Epidermal melanocyte (primary cell): ENCODE data around the gene ZNF385B.
"Not testable (repeated sequence)": the region's sequence is repeated elsewhere in the genome, so short reads cannot be mapped to it uniquely, and the experiment has no call there.

Experiments used
- DNase-seq: peaks from one replicate; pipeline ENCODE4 v3.0.0; 2011; ENCODE audit warnings: low spot score; ENCODE audit not compliant: insufficient read length

The ZNF385B gene

DNA sequence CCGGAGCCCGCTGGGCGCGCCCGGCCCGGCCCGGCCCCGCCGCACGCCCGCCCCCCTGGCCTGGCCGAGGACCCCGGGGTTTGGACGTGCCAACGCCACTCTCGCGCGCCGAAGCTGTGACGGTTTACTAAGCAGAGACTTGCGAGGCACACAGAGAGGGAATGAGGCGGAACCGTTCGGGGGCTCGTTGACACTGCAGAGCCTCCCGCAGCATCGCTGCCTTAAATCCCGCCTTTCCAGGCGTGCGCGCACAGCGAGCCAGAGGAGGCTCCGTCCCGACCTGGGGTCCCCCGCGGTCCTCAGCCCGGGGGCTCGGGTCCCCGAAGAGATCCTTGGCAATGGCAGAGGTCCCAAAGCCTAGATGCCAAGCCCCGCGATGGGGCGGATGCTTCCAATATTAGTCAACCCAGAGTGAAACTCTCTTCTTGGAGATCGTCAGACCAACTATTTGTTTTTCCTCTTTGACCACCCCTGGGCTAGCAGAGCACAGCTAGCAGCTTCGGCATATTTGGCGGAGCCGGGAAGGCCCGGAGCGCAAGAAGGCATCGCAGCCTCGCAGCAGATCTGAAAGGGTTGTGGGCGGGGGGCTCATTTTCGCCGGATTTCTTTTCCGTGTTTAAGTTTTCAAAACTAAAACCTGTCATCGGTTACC, at the start of gene ZNF385B:
Gene ZNF385B, minus strand, starts transcription at position 197 of the 652 bp plus-strand sequence.
- no peak for DNase-seq

DNA sequence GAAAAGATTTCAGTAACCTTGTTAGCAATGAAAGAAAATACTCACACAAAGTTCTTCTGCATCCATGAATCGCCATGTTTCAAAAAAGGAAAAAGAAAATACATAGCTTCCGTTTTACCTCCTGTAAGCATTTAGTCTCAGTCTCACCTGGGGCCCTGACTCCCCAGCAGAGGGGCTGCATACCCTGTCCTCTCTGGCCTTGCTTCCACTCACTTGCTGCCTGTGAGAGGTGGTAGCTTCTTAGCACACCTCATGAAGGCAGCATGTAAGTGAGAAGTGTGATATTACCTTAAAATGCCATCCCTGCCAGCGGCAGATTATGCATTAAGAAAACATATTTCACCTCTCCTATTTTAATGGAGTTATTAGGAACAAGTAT, 49.3 kb upstream of the ZNF385B start:
- no peak for DNase-seq

DNA sequence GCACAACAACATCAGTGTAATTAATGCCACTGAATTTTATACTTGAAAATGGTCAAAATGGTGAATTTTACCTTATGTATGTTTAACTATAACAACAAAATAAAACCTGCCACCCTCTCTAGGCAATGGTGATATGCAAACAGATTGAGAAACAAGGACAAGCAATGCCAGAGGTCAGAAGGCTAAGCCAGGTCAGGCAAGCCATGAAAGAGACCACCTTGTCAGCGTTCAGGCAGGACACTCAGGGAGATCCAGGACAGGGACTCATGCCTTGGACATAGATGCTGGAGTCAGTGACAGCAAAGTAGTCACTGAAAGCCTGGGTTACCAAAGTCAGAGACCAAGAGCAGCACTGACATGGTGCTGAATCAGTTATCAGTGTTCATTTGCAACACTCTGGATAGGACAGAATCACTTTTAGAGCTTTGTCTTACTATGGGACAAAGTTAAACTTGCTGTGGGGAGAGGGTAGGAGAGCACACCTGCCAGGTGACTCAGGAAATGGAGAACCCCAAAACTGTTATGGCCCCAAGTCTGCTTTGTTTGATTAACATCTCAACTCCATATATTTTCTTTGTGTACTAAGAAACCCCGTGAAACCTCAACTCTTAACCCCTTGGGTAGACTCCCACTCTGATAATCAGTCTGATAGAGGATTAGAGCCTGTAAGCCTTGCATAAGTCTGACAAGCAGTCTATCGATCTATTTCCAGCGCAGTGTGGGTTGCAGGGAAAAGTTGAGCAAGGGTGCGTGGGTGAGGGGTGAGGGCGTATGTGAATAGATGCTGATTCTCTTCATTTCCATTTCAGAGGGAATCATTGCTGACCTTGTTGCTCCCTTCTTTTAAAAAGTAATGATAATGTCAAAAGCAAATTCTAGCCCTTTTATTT, 48.7 kb upstream of the ZNF385B start:
- DNase-seq, result no peak

DNA sequence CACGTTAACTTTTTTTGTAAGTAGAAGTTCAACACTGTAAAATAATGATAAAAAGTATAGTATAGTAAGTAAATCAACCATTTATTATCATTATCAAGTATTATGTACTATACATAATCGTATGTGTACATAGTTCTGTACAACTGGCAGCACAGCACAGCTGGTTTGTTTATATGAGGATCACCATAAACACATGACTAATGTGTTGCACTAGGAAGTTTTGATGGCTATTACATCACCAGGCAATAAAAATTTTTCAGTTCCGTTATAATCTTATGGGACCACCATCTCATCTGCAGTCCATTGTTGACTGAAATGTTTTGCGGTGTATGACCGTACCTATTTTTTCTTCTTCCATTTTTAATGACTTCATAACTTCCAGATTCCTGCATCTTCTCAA, 39.2 kb upstream of the ZNF385B start:
- DNase-seq, result no peak

DNA sequence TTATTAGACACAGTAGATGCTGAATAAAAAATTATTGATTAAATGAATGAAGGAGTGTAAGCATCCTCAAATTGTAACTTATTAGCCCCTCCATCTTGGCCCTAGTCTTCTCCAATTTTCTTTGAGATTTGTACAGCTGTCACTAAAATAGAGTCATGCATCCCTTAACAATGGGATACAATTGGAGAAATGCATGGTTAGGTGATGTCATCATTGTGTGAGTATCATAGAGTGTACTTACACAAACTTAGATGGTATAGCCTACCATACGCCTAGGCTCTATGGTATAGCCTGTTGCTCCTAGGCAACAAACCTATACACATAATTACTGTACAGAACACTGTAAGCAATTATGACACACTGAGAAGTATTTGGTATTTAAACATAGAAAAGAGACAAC, 38.3 kb upstream of the ZNF385B start:
- no peak for DNase-seq

DNA sequence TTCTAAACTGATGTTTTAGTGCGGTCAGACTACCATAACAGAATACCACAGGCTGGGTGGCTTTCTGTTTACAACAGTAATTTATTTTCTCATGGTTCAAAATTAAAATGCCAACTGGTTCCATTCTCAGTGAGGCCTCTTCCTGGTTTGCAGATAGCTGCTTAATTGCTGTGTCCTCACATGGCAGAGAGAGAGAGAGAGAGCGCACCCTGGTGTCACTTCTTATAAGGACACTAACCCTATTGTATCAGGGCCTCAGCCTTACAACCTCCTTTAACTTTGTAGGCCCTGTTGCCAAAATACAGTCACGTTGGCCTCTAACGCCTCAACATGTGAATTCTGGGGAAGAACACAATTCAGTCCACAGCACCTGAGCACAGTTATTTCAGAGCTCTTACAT, 37.5 kb upstream of the ZNF385B start:
- no peak for DNase-seq

DNA sequence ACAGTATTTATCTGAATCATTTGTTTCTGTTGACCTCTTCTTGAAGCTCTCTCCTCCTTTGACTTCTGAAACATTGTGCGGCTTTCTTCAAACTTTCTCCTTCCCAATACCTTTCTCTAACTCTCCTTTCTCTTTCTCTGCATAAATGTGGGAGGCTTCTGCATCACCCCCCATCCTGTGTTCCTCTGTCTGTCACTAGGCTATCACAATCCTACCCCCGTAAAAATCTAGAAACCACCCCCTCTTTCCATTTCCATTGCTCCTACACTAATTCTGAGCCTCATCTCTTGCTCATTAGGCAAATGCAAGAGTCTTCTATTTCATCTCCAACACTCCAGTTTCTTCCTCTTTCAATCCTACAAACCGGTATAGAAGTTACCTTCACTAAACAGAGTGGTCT, 32.2 kb upstream of the ZNF385B start:
- DNase-seq, result no peak

DNA sequence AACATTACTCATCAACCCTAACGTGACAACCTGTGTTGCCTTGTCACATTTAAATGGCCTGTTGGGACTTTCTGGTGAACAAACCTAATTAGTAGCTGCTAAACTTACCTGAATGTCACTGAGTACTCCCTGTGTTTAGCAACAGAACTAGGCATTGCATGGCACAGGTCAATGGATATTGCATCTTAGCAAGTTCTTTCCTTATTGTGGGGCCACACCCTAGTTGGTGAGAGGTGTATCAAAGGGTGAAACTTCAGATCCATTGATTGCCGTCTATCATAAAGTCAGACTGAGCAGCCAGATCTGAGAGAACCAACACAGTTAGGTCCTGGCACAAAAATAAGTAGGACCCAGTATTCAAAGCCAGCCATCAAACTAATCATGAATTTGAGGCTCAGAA, 29.8 kb upstream of the ZNF385B start:
- no peak for DNase-seq

DNA sequence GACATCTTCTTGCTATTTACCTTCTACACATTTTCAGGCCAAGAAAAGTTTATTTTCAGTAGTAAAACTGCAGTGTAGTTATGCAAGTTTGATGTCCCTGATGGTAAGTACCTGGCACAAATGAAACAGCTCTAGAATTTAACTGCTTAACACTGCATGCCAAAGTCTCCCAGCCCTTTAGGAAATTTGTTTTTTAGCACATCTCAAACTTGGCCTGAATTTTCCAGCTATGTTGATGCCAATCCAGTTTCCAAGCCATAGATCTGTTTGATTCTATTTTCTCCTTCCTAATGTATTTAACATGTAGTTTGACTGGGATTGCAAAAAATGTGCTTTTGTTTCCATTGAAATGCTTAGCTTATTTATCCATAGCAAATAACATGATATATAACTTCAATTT, 29.3 kb upstream of the ZNF385B start:
- DNase-seq, result no peak

DNA sequence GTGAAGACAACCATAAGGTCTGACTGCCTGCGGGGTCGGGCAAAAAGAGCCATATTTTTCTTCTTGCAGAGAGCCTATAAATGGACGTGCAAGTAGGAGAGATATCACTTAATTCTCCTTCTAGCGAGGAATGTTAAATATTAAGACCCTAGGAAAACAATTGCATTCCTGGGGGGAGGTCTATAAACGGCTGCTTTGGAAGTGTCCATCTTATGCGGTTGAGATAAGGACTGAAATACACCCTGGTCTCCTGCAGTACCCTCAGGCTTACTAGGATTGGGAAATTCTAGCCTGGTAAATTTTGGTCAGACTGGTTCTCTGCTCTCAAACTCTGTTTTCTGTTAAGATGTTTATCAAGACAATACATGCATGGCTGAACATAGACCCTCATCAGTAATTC, 27.2 kb upstream of the ZNF385B start:
- DNase-seq, result not testable (repeated sequence)

DNA sequence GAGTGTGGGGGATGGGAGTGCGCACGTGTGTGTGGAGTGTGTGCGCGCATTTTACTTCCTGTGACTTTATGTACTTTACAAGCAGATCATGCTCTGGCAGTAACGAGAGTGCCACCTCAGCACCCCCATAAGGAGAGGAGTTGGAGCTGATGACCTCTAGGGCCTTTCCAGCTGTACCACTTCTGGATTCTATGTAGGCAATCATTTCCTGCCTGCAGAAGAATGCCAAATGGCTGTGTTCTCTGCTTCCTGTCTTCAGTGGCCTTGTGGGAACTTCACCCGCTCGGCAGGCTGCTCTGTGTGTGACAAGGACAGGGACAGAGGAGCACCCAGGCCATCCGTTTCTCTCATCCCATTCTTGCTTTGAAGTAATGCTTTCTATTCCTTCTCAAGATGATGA, 22.8 kb upstream of the ZNF385B start:
- DNase-seq, result no peak

DNA sequence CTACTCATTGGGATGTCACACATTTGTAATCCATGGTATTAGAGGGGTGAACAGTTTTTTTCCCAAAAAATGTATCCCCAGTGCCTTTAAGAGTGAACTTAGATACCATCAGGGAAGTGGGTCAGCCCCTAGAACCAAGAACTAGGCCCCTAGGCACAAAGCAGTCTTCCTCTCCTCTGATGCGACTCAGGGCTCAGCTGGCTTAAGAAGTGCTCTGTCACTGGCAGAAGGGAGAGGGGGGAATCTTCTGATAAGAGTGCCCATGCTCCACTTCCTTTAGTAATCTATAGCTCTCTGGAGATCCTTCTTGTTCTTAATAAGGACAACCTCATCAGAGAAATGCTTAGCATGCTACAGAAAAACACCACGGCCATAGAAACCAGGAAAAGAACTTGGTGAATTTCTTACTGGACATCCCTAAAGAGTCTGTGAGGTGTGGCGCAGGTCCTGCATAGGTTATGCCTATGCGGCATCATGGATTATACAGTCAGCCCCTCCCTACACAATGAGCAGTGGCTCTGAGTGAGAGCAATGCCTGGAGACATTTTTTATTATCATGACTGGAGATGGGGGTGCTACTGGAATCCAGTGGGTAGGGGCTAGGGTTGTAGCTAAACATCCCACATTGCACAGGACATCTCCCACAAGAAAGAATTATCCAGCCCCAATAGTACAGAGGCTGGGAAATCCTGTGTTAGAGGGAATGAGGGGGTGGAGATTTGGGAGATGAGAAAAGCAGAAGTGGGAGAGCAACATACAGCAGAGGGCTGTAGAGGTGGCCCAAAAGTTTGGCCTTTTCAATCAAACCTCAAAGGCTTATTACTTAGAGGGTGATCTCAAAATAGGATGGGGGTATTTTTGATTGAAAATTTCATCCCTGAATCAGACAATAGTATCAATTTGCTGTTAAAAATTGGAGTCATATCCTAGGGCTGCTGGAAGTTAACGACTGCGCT, 21.7 kb upstream of the ZNF385B start:
- DNase-seq, result no peak

DNA sequence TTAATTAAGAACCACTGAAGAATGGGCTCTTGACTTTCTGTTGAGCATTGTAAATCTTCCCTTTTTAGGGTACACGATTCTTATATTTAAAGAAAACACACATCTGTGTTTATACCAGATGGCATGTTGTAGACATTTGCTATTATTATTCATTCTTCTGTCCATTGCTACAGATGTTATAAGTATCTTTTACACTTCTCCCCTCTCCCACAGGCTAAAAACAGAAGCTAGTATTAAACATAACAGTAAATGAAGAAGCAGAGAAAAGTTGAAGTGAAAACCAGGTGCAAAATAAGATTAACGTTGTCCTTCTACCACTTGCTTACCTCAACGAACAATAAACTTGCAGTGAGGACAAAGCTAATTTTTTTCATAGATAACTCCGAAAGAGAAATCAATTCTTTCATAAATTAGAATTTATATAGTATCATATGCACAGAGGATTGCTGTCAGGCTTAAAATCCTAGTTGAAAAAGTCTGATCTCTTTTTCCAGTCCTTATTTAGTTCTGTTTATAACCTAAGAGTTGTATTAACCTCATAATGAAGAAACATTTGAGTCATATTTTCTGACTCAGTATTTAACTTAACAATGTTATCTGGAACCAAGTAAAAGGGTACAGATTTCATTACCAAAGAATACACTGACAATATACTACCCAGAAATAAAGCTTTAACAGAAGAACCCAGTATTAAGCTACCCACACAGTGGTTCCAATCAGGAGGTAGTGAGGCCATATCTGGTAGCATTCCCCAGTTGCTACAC, 16.4 kb upstream of the ZNF385B start:
- DNase-seq, result no peak

DNA sequence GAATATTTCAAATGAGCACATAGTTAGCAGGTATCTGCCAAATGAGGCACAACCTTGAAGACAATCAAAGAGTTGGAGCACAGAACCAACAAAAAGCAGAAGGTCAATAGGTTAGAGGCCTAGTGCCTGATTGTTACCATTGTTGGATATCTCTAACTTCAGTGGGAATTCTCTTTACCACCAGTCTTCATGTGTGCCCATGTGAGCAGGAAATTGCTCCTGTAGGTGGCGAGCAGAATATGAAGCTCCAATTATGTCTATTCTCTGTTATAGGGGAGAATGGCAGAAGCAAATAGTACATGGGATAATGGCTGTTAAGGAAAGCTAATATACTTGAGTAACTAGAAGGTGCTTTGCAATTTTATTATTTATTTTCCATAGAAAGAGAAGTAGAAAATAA, 14.9 kb upstream of the ZNF385B start:
- DNase-seq, result no peak

DNA sequence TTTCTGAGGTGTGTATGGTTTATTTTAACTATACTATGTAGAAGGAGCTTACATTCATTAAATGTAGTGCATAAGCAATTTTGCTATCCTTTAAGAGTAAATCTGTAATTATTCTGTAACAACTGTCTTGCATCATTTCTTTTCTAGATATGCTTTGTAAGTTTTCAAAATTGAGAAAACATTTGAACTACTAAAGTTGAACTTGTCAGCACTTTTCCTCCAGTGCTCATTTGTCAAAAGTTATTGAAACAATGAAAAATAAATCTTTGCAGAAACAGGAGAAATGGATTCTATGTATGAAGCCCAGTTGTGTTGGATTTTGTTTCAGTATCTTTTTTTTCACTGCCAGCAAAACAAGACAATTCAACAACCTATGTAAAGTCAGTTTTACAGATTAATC, 14.5 kb upstream of the ZNF385B start:
- DNase-seq, result no peak

DNA sequence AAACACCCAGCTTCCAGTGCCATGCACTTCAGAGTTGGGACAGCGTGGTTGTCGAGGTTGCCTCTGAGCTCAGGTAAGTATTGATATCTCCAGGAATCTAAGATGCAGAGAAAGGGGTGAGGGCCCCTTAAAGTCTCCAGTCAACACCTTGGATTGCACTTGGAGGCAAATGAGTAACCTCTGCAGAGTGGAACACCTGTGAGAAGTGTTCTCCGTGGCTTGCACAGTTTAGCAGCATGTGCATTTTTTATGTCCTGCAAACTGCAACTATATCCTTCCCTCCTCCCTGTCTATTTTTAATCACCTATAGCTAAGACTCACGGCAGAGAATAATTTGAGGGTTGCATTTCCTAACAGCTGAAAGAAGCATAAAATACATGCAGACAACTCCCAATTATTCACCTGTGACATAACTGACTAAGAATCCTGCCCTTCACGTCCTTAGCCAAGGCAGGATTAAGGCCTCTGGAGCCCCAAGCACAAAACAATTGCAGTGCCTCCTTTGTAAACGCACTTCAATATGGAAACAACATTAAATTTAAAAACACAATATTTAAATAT, 1.6 kb upstream of the ZNF385B start:
- no peak for DNase-seq

DNA sequence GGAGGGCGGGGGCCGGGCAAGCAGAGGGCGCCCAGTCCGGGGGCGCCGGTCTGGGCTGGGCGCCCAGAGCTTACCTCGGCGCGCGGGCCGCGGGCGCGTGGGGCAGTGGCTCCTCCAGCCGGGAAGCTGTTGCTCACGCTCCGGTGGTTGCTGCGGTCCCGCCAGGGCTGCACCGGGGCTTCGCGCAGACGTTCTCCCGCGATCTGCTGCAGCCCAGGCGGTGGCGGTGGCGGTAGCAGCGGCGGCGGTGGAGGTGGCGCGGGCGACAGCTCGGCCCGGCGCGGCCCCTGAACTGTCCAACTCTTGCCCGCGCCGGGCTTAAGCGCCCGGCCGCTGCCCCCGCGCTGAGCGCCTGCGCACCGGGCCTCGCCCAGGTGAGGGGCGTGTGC, 391 bp downstream of the ZNF385B start:
- no peak for DNase-seq

DNA sequence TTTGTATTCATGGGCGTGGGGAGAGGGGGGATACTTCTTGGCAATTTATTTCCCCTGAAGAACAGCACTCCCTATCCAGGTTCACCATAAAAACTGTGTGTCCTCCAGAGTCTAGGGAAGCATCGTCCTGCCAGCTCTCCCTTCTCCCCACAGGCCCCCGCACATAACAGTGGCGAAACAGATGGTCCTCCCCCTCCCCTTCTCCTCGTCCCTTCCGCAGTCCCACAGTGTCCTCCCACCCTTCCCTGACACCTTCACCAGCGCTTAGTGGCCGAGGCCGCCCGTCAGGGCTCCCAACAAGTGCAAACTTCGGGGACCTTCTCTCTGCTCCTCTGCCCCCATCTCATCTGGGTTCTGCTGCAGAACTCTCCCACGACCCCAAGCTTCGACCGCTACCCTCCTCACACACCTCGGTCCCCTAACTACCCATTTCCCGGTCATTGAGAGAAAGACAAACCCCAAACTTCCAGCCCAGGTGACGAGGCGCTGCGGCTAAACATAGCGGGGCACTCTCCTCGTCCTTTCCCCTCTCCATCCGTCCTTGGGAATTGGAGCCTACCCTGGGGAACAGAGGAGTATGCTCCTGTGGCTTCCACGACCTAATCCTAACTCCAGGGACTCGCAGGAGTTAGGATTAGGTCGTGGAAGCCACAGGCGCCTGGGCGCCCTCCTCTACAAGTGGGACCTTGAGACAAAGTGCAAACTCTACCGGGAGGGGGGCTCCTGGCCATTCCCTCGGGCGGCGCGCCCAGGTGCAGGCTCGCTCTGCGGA, 971 bp downstream of the ZNF385B start:
- DNase-seq, result no peak

DNA sequence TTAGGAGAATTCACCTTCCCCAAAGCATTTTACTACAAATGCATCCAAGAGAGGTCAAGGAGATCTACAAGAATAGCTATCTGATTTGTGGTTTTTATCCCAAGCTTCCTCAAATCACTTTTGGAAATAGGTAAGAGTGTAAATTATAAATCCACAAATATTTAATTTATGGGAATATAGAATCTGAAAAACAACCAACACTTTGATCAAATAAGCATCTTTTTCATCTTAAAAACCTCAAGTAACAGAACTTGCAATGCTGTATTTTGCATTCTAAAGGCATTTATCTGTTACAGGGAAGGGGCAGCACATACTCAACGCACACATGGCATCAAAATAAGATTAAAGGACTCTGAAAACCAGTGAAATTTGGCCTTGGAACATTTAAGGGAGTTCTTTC, 1.9 kb downstream of the ZNF385B start:
- DNase-seq, result no peak

DNA sequence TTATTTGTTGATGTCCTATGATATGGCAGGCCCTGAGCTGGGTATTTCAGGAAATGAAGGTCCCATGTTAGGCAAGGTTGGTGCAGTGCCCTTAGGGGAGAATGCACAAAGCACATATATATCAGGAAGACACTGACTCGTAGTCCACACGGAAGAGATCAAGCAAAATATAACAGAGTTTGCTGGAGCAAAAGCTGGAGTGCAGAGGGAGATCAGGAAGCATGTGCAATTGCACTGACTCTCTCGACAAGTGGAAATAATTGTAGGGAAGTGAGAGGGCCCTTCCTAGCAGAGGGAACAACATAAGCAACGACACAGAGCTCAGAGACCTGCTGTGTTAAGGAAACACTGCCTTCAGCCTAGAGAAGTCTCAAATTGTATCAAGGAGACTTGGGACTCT, 4.2 kb downstream of the ZNF385B start:
- no peak for DNase-seq
